ENCODE data around the gene GNA14.
"Not testable (repeated sequence)": the region's sequence is repeated elsewhere in the genome, so short reads cannot be mapped to it uniquely, and the experiment has no call there.

GNA14 gene

DNA sequence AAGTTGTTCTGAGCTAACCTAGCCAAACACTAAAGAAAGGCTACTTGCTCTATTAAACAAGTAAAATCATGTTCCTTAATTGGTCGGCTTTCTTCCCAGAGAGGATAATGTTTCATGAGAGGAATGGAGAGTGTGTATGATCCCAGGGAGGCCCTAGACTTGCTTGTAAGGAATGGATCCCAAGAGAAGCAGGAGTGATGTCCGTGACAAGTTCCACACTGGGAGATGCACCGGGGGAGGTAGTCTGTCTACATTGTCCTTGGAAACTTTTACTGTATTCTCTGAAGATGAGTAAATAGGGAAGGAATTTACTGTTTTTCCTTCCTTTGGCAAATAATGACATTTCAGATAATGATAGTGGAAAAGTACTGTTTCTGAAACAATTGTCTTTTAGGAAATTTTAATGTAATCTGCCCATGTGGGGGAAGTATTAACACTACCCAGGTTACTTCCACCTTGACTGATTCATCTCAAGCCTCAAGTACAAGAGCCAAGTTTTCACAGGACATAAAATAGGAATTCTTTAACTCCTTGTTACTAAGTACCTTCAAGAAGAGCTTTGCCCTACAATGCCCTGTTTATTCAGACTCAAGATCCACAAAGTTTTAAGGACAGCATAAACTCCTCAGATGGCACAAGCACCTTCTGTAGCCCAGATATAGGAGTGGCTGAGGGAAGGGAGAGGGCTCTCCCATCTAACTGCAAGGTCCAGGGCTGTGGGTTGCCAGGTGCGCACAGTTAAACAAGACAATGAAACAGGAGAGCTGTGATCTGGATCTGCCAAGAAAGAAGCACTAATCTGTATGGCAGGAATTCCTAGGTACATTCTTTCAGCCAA lies 152.1 kb downstream of the GNA14 start:
- no peak overlapping the region for H3K9ac ChIP-seq
- no peaks in the 10 kb centered on the region for H3K4me1 ChIP-seq (ENCODE audit: low read depth, poor library complexity, severe bottlenecking)
- no peak overlapping the region for H2AFZ ChIP-seq (ENCODE audit: low read depth)
- TF ChIP-seq, protein P1, sequence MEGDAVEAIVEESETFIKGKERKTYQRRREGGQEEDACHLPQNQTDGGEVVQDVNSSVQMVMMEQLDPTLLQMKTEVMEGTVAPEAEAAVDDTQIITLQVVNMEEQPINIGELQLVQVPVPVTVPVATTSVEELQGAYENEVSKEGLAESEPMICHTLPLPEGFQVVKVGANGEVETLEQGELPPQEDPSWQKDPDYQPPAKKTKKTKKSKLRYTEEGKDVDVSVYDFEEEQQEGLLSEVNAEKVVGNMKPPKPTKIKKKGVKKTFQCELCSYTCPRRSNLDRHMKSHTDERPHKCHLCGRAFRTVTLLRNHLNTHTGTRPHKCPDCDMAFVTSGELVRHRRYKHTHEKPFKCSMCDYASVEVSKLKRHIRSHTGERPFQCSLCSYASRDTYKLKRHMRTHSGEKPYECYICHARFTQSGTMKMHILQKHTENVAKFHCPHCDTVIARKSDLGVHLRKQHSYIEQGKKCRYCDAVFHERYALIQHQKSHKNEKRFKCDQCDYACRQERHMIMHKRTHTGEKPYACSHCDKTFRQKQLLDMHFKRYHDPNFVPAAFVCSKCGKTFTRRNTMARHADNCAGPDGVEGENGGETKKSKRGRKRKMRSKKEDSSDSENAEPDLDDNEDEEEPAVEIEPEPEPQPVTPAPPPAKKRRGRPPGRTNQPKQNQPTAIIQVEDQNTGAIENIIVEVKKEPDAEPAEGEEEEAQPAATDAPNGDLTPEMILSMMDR (conservative IDR thresholded peaks at IDR 0.05; ENCODE audit: low read depth, low read length): no peak
- no peak overlapping the region for H3K27ac ChIP-seq
- H3K4me2 ChIP-seq: no peak overlapping the region
- no peaks in the 10 kb centered on the region for H3K27me3 ChIP-seq (ENCODE audit: insufficient read depth, low read depth)
- no peaks in the 10 kb centered on the region for H3K79me2 ChIP-seq (ENCODE audit: insufficient read depth, low read depth)
- no peaks in the 10 kb centered on the region for H4K20me1 ChIP-seq (ENCODE audit: insufficient read depth)
- H3K36me3 ChIP-seq (ENCODE audit: insufficient read depth): no peaks in the 10 kb centered on the region
- H3K4me3 ChIP-seq (IDR thresholded peaks at IDR 0.05; ENCODE audit: insufficient read depth, low read depth, low read length): no peak overlapping the region

DNA sequence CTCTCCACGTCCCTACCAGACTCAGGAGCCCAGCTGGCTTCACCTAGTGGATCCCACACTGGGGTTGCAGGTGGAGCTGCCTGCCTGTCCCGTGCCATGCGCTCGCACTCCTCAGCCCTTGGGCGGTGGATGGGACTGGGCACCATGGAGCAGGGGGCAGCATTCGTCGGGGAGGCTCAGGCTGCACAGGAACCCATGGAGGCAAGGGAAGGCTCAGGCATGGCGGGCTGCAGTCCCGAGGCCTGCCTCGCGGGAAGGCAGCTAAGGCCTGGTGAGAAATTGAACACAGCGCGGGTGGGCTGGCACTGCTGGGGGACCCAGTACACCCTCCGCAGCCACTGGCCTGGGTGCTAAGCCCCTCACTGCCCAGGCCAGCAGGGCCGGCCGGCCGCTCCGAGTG lies 157.8 kb downstream of the GNA14 start:
- not testable (repeated sequence) for H4K20me1 ChIP-seq (ENCODE audit: insufficient read depth); H3K79me2 ChIP-seq (ENCODE audit: insufficient read depth, low read depth); H3K4me2 ChIP-seq; H2AFZ ChIP-seq (ENCODE audit: low read depth); H3K9ac ChIP-seq; H3K4me1 ChIP-seq (ENCODE audit: low read depth, poor library complexity, severe bottlenecking); H3K27me3 ChIP-seq (ENCODE audit: insufficient read depth, low read depth); H3K27ac ChIP-seq; H3K36me3 ChIP-seq (ENCODE audit: insufficient read depth); H3K4me3 ChIP-seq (IDR thresholded peaks at IDR 0.05; ENCODE audit: insufficient read depth, low read depth, low read length)

DNA sequence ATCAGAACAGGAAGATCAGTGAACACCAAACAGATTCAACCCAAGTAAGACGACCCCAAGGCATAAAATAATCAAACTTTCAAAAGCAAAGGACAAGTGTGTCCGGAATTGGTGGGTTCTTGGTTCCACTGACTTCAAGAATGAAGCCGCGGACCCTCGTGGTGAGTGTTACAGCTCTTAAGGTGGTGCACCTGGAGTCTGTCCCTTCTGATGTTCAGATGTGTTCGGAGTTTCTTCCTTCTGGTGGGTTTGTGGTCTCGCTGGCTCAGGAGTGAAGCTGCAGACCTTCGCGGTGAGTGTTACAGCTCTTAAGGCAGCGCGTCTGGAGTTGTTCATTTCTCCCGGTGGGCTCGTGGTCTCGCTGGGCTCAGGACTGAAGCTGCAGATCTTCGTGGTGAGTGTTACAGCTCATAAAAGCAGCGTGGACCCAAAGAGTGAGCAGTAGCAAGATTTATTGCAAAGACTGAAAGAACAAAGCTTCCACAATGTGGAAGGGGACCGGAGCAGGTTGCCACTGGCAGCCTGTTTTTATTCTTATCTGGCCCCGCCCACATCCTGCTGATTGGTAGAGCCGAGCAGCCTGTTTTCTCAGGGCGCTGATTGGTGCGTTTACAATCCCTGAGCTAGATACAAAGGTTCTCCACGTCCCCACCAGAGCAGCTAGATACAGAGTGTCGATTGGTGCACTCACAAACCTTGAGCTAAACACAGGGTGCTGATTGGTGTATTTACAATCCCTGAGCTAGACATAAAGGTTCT lies 158.5 kb downstream of the GNA14 start:
- not testable (repeated sequence) for H3K4me1 ChIP-seq (ENCODE audit: low read depth, poor library complexity, severe bottlenecking); H3K27ac ChIP-seq; H3K4me2 ChIP-seq; H3K79me2 ChIP-seq (ENCODE audit: insufficient read depth, low read depth); H2AFZ ChIP-seq (ENCODE audit: low read depth); H3K4me3 ChIP-seq (IDR thresholded peaks at IDR 0.05; ENCODE audit: insufficient read depth, low read depth, low read length); H3K9ac ChIP-seq; H3K36me3 ChIP-seq (ENCODE audit: insufficient read depth); H3K27me3 ChIP-seq (ENCODE audit: insufficient read depth, low read depth); H4K20me1 ChIP-seq (ENCODE audit: insufficient read depth)

DNA sequence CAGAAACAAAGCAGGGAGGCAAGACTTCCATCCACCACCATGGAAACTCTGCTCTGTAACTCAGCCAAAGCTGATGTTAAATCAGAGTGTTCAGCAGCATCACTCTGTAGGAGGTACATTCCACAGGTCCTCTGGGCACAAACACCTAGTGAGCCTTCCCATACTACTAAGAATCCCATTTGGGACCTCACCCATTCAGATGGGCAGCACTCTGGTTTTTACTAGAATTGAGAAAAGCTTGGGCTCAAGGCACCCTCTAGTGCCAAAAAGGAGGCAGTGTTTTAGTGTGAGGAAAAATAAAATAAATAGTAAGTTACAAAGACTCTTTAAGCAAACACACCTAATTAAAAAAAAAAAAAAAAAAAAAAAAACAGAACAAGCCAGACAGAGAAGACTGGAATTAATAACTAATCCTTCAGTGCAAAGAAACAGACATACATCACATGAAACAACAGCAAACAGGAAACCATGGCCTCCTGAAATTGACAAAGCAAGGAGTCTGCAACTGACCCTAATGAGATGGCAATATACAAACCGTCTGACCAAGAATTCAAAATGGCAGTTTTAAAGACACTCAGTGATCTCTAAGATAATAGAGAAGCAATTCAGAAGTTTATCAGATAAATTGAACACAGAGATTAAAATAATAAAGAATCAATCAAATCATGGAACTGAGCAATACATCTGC lies 159.5 kb downstream of the GNA14 start:
- H3K36me3 ChIP-seq (ENCODE audit: insufficient read depth): no peaks in the 10 kb centered on the region
- TF ChIP-seq, protein P1 (conservative IDR thresholded peaks at IDR 0.05; ENCODE audit: low read depth, low read length): peak; percentile 57
- no peaks in the 10 kb centered on the region for H4K20me1 ChIP-seq (ENCODE audit: insufficient read depth)
- H3K4me2 ChIP-seq: no peak overlapping the region
- no peaks in the 10 kb centered on the region for H3K27me3 ChIP-seq (ENCODE audit: insufficient read depth, low read depth)
- no peak overlapping the region for H3K9ac ChIP-seq
- no peak overlapping the region for H3K27ac ChIP-seq
- H3K4me3 ChIP-seq (IDR thresholded peaks at IDR 0.05; ENCODE audit: insufficient read depth, low read depth, low read length): no peak overlapping the region
- no peak overlapping the region for H2AFZ ChIP-seq (ENCODE audit: low read depth)
- H3K79me2 ChIP-seq (ENCODE audit: insufficient read depth, low read depth): no peaks in the 10 kb centered on the region
- H3K4me1 ChIP-seq (ENCODE audit: low read depth, poor library complexity, severe bottlenecking): no peaks in the 10 kb centered on the region

DNA sequence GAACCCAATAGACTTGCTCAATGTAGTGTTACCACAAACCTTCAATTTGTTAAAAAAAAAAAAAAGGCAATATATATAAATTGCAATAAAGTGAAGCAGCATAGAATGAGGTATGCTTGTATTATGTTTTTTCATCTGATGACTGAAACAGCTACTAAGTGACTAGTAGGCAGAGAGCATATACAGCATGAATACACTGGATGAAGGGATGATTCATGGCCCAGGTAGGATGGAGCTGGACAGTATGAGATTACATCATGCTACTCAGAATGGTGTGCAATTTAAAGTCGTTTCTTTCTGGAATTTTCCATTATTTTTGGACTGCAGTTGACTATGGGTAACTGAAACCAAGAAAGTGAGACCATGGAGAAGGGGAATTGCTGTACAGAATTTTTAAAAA lies 161.2 kb downstream of the GNA14 start:
- Histone ChIP-seq H4K20me1 (ENCODE audit: insufficient read depth) (no peaks in the 10 kb centered on the region), H3K4me3 (IDR thresholded peaks at IDR 0.05; ENCODE audit: insufficient read depth, low read depth, low read length) (no peak overlapping the region), H3K9ac (no peak overlapping the region), H3K27ac (no peak overlapping the region), H2AFZ (ENCODE audit: low read depth) (no peak overlapping the region), H3K4me2 (no peak overlapping the region), H3K36me3 (ENCODE audit: insufficient read depth) (no peaks in the 10 kb centered on the region), H3K4me1 (ENCODE audit: low read depth, poor library complexity, severe bottlenecking) (no peaks in the 10 kb centered on the region), H3K27me3 (ENCODE audit: insufficient read depth, low read depth) (no peaks in the 10 kb centered on the region), H3K79me2 (ENCODE audit: insufficient read depth, low read depth) (no peaks in the 10 kb centered on the region)
- TF ChIP-seq, protein P1 (conservative IDR thresholded peaks at IDR 0.05; ENCODE audit: low read depth, low read length): no peak
